Liver (tissue), 9 donors: ENCODE results near the gene MEDAG. TPM values are rescaled to one million over a fixed set of nuclear protein-coding genes. Genes with fewer than 3 reads are reported as not detected.

Experiments
- DNase-seq: peaks from one replicate; pipeline ENCODE4 v3.0.0-alpha.2; 2017; ENCODE audit warnings: low spot score
- H3K27ac ChIP-seq, 2 donors: one replicate each; pipeline ENCODE4 v1.7.0; 2013; ENCODE audit warnings: inconsistent platforms in 2 of 2, low read length in 2 of 2, control low read depth in 1 of 2, low read depth in 1 of 2, mild to moderate bottlenecking in 1 of 2
- H3K27me3 ChIP-seq, 4 donors: one replicate each; pipeline versions ENCODE4 v1.6.1 to v1.7.0; 2013; ENCODE audit warnings: low read length in 3 of 4, inconsistent platforms in 1 of 4, mild to moderate bottlenecking in 1 of 4, moderate library complexity in 1 of 4; ENCODE audit not compliant: control insufficient read depth in 4 of 4, insufficient read depth in 4 of 4
- H3K36me3 ChIP-seq, 4 donors: one replicate each; pipeline versions ENCODE4 v1.6.1 to v1.7.0; 2013; ENCODE audit warnings: low read length in 3 of 4, mild to moderate bottlenecking in 3 of 4, low read depth in 1 of 4, moderate library complexity in 1 of 4; ENCODE audit not compliant: control insufficient read depth in 4 of 4, insufficient read depth in 3 of 4
- H3K4me1 ChIP-seq, 4 donors: one replicate each; pipeline versions ENCODE4 v1.6.1 to v1.7.0; 2013; ENCODE audit warnings: low read length in 3 of 4, mild to moderate bottlenecking in 3 of 4, moderate library complexity in 1 of 4; ENCODE audit not compliant: control insufficient read depth in 4 of 4, insufficient read depth in 4 of 4
- H3K4me3 ChIP-seq, 3 donors: one replicate each; pipeline versions ENCODE4 v1.6.1 to v1.7.0; 2013; ENCODE audit warnings: low read length in 3 of 3, control low read depth in 1 of 3, low read depth in 1 of 3, mild to moderate bottlenecking in 1 of 3
- H3K9ac ChIP-seq, 2 donors: one replicate each; pipeline ENCODE4 v1.7.0; 2013; ENCODE audit warnings: low read length in 2 of 2, mild to moderate bottlenecking in 2 of 2, moderate library complexity in 2 of 2, control low read depth in 1 of 2, low read depth in 1 of 2
- H3K9me3 ChIP-seq, 4 donors: one replicate each; pipeline versions ENCODE4 v1.6.1 to v1.7.0; 2013; ENCODE audit warnings: low read length in 3 of 4; ENCODE audit not compliant: control insufficient read depth in 4 of 4
- ATF3 ChIP-seq: IDR thresholded peaks from 2 replicates; pipeline ENCODE4 v1.6.1; 2016; ENCODE audit warnings: antibody characterized with exemption
- EGR1 ChIP-seq, 2 donors: IDR thresholded peaks; 2 replicates each; pipeline ENCODE4 v1.6.1; 2016 to 2018; ENCODE audit warnings: antibody characterized with exemption in 2 of 2, low read depth in 2 of 2
- FOXA1 ChIP-seq: IDR thresholded peaks from 2 replicates; pipeline ENCODE4 v1.6.1; 2016; ENCODE audit warnings: antibody characterized with exemption
- FOXA2 ChIP-seq: IDR thresholded peaks from 2 replicates; pipeline ENCODE4 v1.6.1; 2016; ENCODE audit warnings: antibody characterized with exemption
- GABPA ChIP-seq, 2 donors: IDR thresholded peaks in 1 of 2; conservative IDR thresholded peaks in 1 of 2; 2 replicates each; pipeline ENCODE4 v1.6.1; 2016; ENCODE audit warnings: antibody characterized with exemption in 2 of 2, mild to moderate bottlenecking in 1 of 2, moderate library complexity in 1 of 2
- HNF4G ChIP-seq: IDR thresholded peaks from 2 replicates; pipeline ENCODE4 v1.6.1; 2016; ENCODE audit warnings: antibody characterized with exemption
- NR2F2 ChIP-seq: IDR thresholded peaks from 2 replicates; pipeline ENCODE4 v1.6.1; 2016; ENCODE audit warnings: antibody characterized with exemption
- RAD21 ChIP-seq, 2 donors: IDR thresholded peaks; 2 replicates each; pipeline ENCODE4 v1.6.1; 2016; ENCODE audit warnings: antibody characterized with exemption in 2 of 2, mild to moderate bottlenecking in 2 of 2
- REST ChIP-seq: IDR thresholded peaks from 2 replicates; pipeline ENCODE4 v1.6.1; 2016; ENCODE audit warnings: antibody characterized with exemption, mild to moderate bottlenecking
- RXRA ChIP-seq, 2 donors: IDR thresholded peaks; 2 replicates each; pipeline ENCODE4 v1.6.1; 2017 to 2018; ENCODE audit warnings: antibody characterized with exemption in 2 of 2, mild to moderate bottlenecking in 1 of 2
- YY1 ChIP-seq: IDR thresholded peaks from 2 replicates; pipeline ENCODE4 v1.6.1; 2016; ENCODE audit warnings: antibody characterized with exemption, mild to moderate bottlenecking
- ZBTB33 ChIP-seq: IDR thresholded peaks from 2 replicates; pipeline ENCODE4 v1.6.1; 2016; ENCODE audit warnings: antibody characterized with exemption
- WGBS: extraction: QIAGEN DNeasy Blood & Tissue Kit; methylation state at CpG from one replicate; pipeline ENCODE4 v1.1.7; 2013; 5-methylcytosine and 5-hydroxymethylcytosine counted together
- polyA plus RNA-seq, 2 donors: library from polyadenylated mRNA; stranded (reverse) in 1 of 2; unstranded in 1 of 2; fragments of 200-250 nt in 1 of 2; fragments of >200 nt in 1 of 2; fragmentation: Nextera tagmentation in 1 of 2; extraction: Ambion mirVana in 1 of 2; gene quantifications; one replicate each; pipeline versions ENCODE4 v1.2.1 to v1.2.3, GENCODE V29; 2013 to 2015
- total RNA-seq, 2 donors: library from RNA; depleted of rRNA; stranded (reverse); fragments of >200 nt; gene quantifications; one replicate each; pipeline ENCODE4 v1.2.3, GENCODE V29; 2014
- TF ChIP-seq, protein P1 (sequence below): fragments of 150-350 bp; IDR thresholded peaks from 2 replicates; pipeline ENCODE4 v1.5.1; 2017; ENCODE audit warnings: improper control_type of control experiment, low read depth, low read length; ENCODE audit not compliant: missing input control
- TF ChIP-seq, protein P2 (sequence below): IDR thresholded peaks from 2 replicates; pipeline ENCODE4 v1.6.1; 2016; ENCODE audit warnings: antibody characterized with exemption
- donor health status: healthy.
- donor health status: healthy.
- donor health status: healthy.
- donor health status: healthy.
- donor health status: healthy.

Gene MEDAG
- total and polyA plus RNA-seq, 4 donors, result 0.05 to 0.50 (median 0.27) TPM

- no peak for TF ChIP-seq REST
Measured at GRCh38 chr13:30918662-30919405, 12.8 kb downstream of the MEDAG start (continued).

GRCh38 chr13:30920162-30920909 is 14.3 kb downstream of the MEDAG start:
- no peaks in the 10 kb centered on the region for H3K9me3 ChIP-seq
- H3K9ac ChIP-seq, result no peak overlapping the region
- H3K27me3 ChIP-seq, result peaks cover 0 to 1% (median 0%) of the 10 kb centered on the region in 4 donors
- H3K4me1 ChIP-seq, result no peaks in the 10 kb centered on the region
- no peaks in the 10 kb centered on the region for H3K36me3 ChIP-seq
- H3K4me3 ChIP-seq, result no peak overlapping the region
- DNase-seq, result no peak
- WGBS, result 78% methylated on average over 5 of the region's 5 CpGs
- no peak overlapping the region for H3K27ac ChIP-seq
- TF ChIP-seq RAD21 (IDR thresholded peaks at IDR 0.05) (no peak), ZBTB33 (no peak)

- no peak overlapping the region for H3K4me3 ChIP-seq
- DNase-seq, result no peak
- H3K9me3 ChIP-seq, result no peaks in the 10 kb centered on the region
- H3K27me3 ChIP-seq, result no peaks in the 10 kb centered on the region
- no peaks in the 10 kb centered on the region for H3K4me1 ChIP-seq
- no peak overlapping the region for H3K9ac ChIP-seq
- 93% methylated on average over 1 of the region's 1 CpG for WGBS
- H3K36me3 ChIP-seq, result no peaks in the 10 kb centered on the region
- no peak overlapping the region for H3K27ac ChIP-seq
- no peak for TF ChIP-seq YY1
- no peak for TF ChIP-seq HNF4G
- TF ChIP-seq ATF3, result no peak
- no peak for TF ChIP-seq FOXA1
- no peak for TF ChIP-seq GABPA (IDR thresholded peaks at IDR 0.05 in 1 of 2, conservative IDR thresholded peaks at IDR 0.05 in 1 of 2)
- no peak for TF ChIP-seq RXRA (IDR thresholded peaks at IDR 0.05)
- TF ChIP-seq FOXA2, result no peak
- TF ChIP-seq EGR1 (IDR thresholded peaks at IDR 0.05; ENCODE audit: low read depth in 2 of 2), result no peak
- TF ChIP-seq, protein P1, sequence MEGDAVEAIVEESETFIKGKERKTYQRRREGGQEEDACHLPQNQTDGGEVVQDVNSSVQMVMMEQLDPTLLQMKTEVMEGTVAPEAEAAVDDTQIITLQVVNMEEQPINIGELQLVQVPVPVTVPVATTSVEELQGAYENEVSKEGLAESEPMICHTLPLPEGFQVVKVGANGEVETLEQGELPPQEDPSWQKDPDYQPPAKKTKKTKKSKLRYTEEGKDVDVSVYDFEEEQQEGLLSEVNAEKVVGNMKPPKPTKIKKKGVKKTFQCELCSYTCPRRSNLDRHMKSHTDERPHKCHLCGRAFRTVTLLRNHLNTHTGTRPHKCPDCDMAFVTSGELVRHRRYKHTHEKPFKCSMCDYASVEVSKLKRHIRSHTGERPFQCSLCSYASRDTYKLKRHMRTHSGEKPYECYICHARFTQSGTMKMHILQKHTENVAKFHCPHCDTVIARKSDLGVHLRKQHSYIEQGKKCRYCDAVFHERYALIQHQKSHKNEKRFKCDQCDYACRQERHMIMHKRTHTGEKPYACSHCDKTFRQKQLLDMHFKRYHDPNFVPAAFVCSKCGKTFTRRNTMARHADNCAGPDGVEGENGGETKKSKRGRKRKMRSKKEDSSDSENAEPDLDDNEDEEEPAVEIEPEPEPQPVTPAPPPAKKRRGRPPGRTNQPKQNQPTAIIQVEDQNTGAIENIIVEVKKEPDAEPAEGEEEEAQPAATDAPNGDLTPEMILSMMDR, result no peak
- TF ChIP-seq, protein P2, sequence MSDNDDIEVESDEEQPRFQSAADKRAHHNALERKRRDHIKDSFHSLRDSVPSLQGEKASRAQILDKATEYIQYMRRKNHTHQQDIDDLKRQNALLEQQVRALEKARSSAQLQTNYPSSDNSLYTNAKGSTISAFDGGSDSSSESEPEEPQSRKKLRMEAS, result no peak
- TF ChIP-seq ZBTB33, result no peak
- no peak for TF ChIP-seq REST
- no peak for TF ChIP-seq NR2F2
Measured at GRCh38 chr13:30923418-30923817, 17.3 kb downstream of the MEDAG start.
